ENCODE measurements around the gene UCKL1.

UCKL1 gene

GRCh38 chr20:63959699-63960075 lies 3.5 kb upstream of the UCKL1 start:
- Histone ChIP-seq H3K4me1 (peaks cover 6% of the 10 kb centered on the region; the same call in 1 of the 2 replicates), H3K4me3 (ENCODE audit: low read depth, low read length) (no peak overlapping the region), H3K27me3 (no peaks in the 10 kb centered on the region), H3K36me3 (peaks cover 43% of the 10 kb centered on the region), H3K9me3 (no peaks in the 10 kb centered on the region)
- TF ChIP-seq, protein P1, sequence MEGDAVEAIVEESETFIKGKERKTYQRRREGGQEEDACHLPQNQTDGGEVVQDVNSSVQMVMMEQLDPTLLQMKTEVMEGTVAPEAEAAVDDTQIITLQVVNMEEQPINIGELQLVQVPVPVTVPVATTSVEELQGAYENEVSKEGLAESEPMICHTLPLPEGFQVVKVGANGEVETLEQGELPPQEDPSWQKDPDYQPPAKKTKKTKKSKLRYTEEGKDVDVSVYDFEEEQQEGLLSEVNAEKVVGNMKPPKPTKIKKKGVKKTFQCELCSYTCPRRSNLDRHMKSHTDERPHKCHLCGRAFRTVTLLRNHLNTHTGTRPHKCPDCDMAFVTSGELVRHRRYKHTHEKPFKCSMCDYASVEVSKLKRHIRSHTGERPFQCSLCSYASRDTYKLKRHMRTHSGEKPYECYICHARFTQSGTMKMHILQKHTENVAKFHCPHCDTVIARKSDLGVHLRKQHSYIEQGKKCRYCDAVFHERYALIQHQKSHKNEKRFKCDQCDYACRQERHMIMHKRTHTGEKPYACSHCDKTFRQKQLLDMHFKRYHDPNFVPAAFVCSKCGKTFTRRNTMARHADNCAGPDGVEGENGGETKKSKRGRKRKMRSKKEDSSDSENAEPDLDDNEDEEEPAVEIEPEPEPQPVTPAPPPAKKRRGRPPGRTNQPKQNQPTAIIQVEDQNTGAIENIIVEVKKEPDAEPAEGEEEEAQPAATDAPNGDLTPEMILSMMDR (IDR thresholded peaks at IDR 0.05; ENCODE audit: low read depth, low read length), result no peak
- no peak for DNase-seq

- TF ChIP-seq, protein P1 (IDR thresholded peaks at IDR 0.05; ENCODE audit: low read depth, low read length), result no peak
- no peak for DNase-seq
- Histone ChIP-seq H3K4me3 (ENCODE audit: low read depth, low read length) (no peak overlapping the region), H3K9me3 (no peaks in the 10 kb centered on the region), H3K27me3 (no peaks in the 10 kb centered on the region), H3K36me3 (peaks cover 38% of the 10 kb centered on the region), H3K4me1 (peaks cover 11% of the 10 kb centered on the region)
Observed at GRCh38 chr20:63958964-63959698, 2.9 kb upstream of the UCKL1 start.

GRCh38 chr20:63958471-63958870 lies 2.3 kb upstream of the UCKL1 start:
- no peak overlapping the region for H3K4me3 ChIP-seq (ENCODE audit: low read depth, low read length)
- H3K27me3 ChIP-seq, result no peaks in the 10 kb centered on the region
- TF ChIP-seq, protein P1 (IDR thresholded peaks at IDR 0.05; ENCODE audit: low read depth, low read length), result no peak
- no peak for DNase-seq
- peaks cover 31% of the 10 kb centered on the region for H3K36me3 ChIP-seq
- H3K9me3 ChIP-seq, result no peaks in the 10 kb centered on the region
- peaks cover 12% of the 10 kb centered on the region for H3K4me1 ChIP-seq

DNA sequence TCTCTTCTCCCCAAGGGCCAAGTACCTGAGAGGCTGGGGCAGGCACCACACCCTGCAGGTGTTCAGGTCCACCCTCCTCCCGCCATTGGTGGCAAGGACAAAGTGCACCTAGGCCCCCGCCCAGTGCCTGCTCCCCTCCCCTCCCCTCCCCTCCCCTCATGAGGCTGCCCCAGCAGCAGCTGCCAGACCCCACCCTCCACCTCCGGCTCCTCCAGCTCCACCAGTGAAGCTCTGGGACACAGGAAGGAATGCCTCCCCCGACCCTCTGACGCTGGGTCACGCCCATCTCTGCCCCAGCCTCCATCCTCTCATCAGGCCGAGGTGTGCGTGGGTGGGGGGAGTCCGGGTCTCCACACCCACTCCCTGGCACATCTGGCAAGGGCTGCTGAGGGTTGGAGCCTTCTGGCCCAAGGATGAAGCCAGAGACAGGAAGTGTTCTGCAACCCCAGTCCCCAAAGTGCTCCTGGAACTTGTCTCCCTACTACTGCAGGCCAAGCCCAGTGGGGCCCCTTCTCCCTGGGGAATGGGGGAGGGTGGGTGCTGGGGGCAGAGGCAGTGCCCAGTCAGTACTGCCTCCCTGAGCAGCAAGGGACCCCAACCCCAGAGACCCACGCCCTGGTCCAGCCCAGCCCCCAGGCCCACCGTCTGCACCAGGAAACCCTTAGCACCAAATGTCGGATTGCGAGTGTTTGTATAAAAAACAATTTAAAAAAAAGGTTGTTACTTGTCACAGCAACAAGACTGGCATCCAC lies 1.6 kb upstream of the UCKL1 start:
- Histone ChIP-seq H3K4me3 (ENCODE audit: low read depth, low read length) (peak overlapping the region; percentile 76; the same call in 1 of the 2 replicates), H3K27me3 (no peaks in the 10 kb centered on the region), H3K9me3 (no peaks in the 10 kb centered on the region), H3K36me3 (peaks cover 25% of the 10 kb centered on the region), H3K4me1 (peaks cover 12% of the 10 kb centered on the region)
- TF ChIP-seq, protein P1 (IDR thresholded peaks at IDR 0.05; ENCODE audit: low read depth, low read length), result no peak
- DNase-seq, result peak; percentile 63

- no peaks in the 10 kb centered on the region for H3K27me3 ChIP-seq
- DNase-seq, result peak; percentile 87
- peak overlapping the region; percentile 76 for H3K4me3 ChIP-seq (ENCODE audit: low read depth, low read length)
- peaks cover 19% of the 10 kb centered on the region for H3K36me3 ChIP-seq
- H3K4me1 ChIP-seq, result peaks cover 12% of the 10 kb centered on the region
- no peaks in the 10 kb centered on the region for H3K9me3 ChIP-seq
- TF ChIP-seq, protein P1 (IDR thresholded peaks at IDR 0.05; ENCODE audit: low read depth, low read length), result no peak
Observed at GRCh38 chr20:63957004-63957689, 931 bp upstream of the UCKL1 start.
